ENCODE data around the gene MYBBP1A.

- no peak for TF ChIP-seq RBFOX2 (IDR thresholded peaks at IDR 0.05; ENCODE audit: low read depth, low read length)
- no peak for TF ChIP-seq MEF2D (CRISPR knock-in tag; IDR thresholded peaks at IDR 0.05)
- no peak for TF ChIP-seq KDM6A (CRISPR knock-in tag; IDR thresholded peaks at IDR 0.05; ENCODE audit: low read depth)
- no peak for TF ChIP-seq BRCA1 (CRISPR knock-in tag; IDR thresholded peaks at IDR 0.05)
- no peak for TF ChIP-seq ZC3H4 (CRISPR knock-in tag; IDR thresholded peaks at IDR 0.05; ENCODE audit: borderline replicate concordance)
- no peak for TF ChIP-seq FOXA3 (CRISPR knock-in tag; IDR thresholded peaks at IDR 0.05)
- no peak for TF ChIP-seq IKZF1 (IDR thresholded peaks at IDR 0.05)
- no peak for TF ChIP-seq SYNCRIP (IDR thresholded peaks at IDR 0.05; ENCODE audit: insufficient read depth, low read depth, low read length)
- TF ChIP-seq CTCF (CRISPR knock-in tag; IDR thresholded peaks at IDR 0.05): no peak
- no peak for TF ChIP-seq ZNF362 (CRISPR knock-in tag; IDR thresholded peaks at IDR 0.05; ENCODE audit: borderline replicate concordance)
- no peak for TF ChIP-seq POLR2AphosphoS5 (IDR thresholded peaks at IDR 0.05; ENCODE audit: low read depth, low read length)
- no peak for TF ChIP-seq ZBTB20 (CRISPR knock-in tag; IDR thresholded peaks at IDR 0.05; ENCODE audit: borderline replicate concordance, low read depth)
- no peak for TF ChIP-seq ATF5 (CRISPR knock-in tag; IDR thresholded peaks at IDR 0.05; ENCODE audit: low read depth)
- no peak for TF ChIP-seq ZNF512 (CRISPR knock-in tag; IDR thresholded peaks at IDR 0.05)
Observed at GRCh38 chr17:4601326-4601725, 46.1 kb upstream of the MYBBP1A start.
